Vagina (tissue), 2 donors: Measurements from ENCODE around the gene TMEM178B.

Source experiments
- POLR2A ChIP-seq, 2 donors: fragments of 450-650 bp; IDR thresholded peaks; one replicate each; pipeline ENCODE4 v1.6.1; 2017; ENCODE audit warnings: antibody characterized with exemption in 2 of 2, mild to moderate bottlenecking in 2 of 2, moderate library complexity in 2 of 2
- TF ChIP-seq, protein P1 (sequence below), 3 experiments: fragments of 450-650 bp in 2 of 3; fragments of 200-600 bp in 1 of 3; sonication (generic) in 1 of 3; IDR thresholded peaks; one replicate each; pipeline ENCODE4 v1.5.1; 2017 to 2019; ENCODE audit warnings: antibody characterized with exemption in 3 of 3, mild to moderate bottlenecking in 2 of 3, moderate library complexity in 2 of 3

DNA sequence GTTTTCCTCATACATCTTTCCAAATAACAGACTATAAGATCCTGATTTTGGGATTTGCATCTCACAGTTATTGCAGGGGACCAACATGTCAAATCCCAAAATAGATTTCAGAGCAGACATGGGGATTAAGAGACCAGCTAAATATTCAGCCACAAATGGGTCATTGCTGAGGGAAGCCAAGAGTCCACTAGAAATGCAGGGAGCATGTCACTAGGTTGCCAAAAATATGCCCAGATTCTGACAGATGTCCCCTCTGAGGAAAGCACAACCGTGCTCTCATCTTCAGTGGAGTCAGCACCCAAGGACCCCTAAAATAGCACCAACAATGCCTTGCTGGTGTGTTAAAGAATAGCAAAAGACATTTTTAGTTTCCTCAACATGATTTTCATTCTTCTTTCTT lies 421.2 kb downstream of the TMEM178B start:
- TF ChIP-seq, protein P1, sequence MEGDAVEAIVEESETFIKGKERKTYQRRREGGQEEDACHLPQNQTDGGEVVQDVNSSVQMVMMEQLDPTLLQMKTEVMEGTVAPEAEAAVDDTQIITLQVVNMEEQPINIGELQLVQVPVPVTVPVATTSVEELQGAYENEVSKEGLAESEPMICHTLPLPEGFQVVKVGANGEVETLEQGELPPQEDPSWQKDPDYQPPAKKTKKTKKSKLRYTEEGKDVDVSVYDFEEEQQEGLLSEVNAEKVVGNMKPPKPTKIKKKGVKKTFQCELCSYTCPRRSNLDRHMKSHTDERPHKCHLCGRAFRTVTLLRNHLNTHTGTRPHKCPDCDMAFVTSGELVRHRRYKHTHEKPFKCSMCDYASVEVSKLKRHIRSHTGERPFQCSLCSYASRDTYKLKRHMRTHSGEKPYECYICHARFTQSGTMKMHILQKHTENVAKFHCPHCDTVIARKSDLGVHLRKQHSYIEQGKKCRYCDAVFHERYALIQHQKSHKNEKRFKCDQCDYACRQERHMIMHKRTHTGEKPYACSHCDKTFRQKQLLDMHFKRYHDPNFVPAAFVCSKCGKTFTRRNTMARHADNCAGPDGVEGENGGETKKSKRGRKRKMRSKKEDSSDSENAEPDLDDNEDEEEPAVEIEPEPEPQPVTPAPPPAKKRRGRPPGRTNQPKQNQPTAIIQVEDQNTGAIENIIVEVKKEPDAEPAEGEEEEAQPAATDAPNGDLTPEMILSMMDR (IDR thresholded peaks at IDR 0.05) = no peak
- no peak for TF ChIP-seq POLR2A (IDR thresholded peaks at IDR 0.05)
